ENCODE data around the gene ITPR2.

ITPR2 gene

GRCh38 chr12:26828280-26829073 lies 4.5 kb downstream of the ITPR2 start:
- peak overlapping the region; percentile 65 for H3K27ac ChIP-seq (ENCODE audit: low read depth, low read length, poor library complexity, severe bottlenecking)
- H3K36me3 ChIP-seq (ENCODE audit: insufficient read depth, low read length) = no peaks in the 10 kb centered on the region; the same call in 1 of the 2 replicates
- TF ChIP-seq, protein P1, sequence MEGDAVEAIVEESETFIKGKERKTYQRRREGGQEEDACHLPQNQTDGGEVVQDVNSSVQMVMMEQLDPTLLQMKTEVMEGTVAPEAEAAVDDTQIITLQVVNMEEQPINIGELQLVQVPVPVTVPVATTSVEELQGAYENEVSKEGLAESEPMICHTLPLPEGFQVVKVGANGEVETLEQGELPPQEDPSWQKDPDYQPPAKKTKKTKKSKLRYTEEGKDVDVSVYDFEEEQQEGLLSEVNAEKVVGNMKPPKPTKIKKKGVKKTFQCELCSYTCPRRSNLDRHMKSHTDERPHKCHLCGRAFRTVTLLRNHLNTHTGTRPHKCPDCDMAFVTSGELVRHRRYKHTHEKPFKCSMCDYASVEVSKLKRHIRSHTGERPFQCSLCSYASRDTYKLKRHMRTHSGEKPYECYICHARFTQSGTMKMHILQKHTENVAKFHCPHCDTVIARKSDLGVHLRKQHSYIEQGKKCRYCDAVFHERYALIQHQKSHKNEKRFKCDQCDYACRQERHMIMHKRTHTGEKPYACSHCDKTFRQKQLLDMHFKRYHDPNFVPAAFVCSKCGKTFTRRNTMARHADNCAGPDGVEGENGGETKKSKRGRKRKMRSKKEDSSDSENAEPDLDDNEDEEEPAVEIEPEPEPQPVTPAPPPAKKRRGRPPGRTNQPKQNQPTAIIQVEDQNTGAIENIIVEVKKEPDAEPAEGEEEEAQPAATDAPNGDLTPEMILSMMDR (IDR thresholded peaks at IDR 0.05; ENCODE audit: low read length) = no peak
- no peak for TF ChIP-seq EZH2 (IDR thresholded peaks at IDR 0.05; ENCODE audit: borderline replicate concordance, low read length)
- H3F3A ChIP-seq (ENCODE audit: insufficient read depth, low read length) = no peaks in the 10 kb centered on the region
- no peak overlapping the region for H2AFZ ChIP-seq (ENCODE audit: low read length)
- H3K4me1 ChIP-seq (ENCODE audit: insufficient read depth, low read length, severe bottlenecking) = peaks cover 63% of the 10 kb centered on the region
- no peaks in the 10 kb centered on the region for H3K27me3 ChIP-seq (ENCODE audit: insufficient read depth, low read length)
- H3K79me2 ChIP-seq (ENCODE audit: insufficient read depth, low read length) = peaks cover 81% of the 10 kb centered on the region
- peak overlapping the region; percentile 73 for H3K4me2 ChIP-seq (ENCODE audit: low read length)
- peak overlapping the region; percentile 50 for H3K4me3 ChIP-seq (ENCODE audit: low read depth, low read length, poor library complexity, severe bottlenecking)
- no peaks in the 10 kb centered on the region for H4K20me1 ChIP-seq (ENCODE audit: insufficient read depth, low read length)
- H3K9ac ChIP-seq (ENCODE audit: low read length) = peak overlapping the region; percentile 36; the same call in 1 of the 2 replicates
- no peaks in the 10 kb centered on the region for H3K9me2 ChIP-seq (ENCODE audit: low read depth, low read length)
- H3K9me3 ChIP-seq (ENCODE audit: low read length) = no peaks in the 10 kb centered on the region

DNA sequence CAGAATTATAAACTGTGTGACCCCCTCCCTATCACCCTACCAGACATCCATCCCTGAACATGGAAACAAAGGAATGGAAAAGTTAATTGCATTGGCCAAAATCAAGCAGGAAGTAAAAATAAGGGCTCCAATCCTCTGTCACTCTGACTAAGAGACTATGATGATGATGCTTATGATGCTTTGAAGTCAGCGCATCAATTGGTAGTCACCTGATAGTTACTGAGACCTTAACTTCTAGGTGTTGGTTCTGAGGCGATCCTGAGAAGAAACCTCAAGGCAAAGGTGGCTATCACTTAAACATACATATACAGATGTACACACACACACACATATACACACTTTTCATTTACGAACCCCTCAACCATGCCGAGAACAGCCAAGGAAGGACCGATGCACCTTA lies 6.6 kb downstream of the ITPR2 start:
- no peak overlapping the region for H3K4me2 ChIP-seq (ENCODE audit: low read length)
- TF ChIP-seq, protein P1 (IDR thresholded peaks at IDR 0.05; ENCODE audit: low read length) = no peak
- no peak for TF ChIP-seq EZH2 (IDR thresholded peaks at IDR 0.05; ENCODE audit: borderline replicate concordance, low read length)
- no peak overlapping the region for H3K9ac ChIP-seq (ENCODE audit: low read length)
- H3K4me3 ChIP-seq (ENCODE audit: low read depth, low read length, poor library complexity, severe bottlenecking) = no peak overlapping the region
- H3K9me2 ChIP-seq (ENCODE audit: low read depth, low read length) = no peaks in the 10 kb centered on the region
- peaks cover 96% of the 10 kb centered on the region for H3K79me2 ChIP-seq (ENCODE audit: insufficient read depth, low read length)
- no peaks in the 10 kb centered on the region for H3K27me3 ChIP-seq (ENCODE audit: insufficient read depth, low read length)
- no peaks in the 10 kb centered on the region; the same call in 1 of the 2 replicates for H3K36me3 ChIP-seq (ENCODE audit: insufficient read depth, low read length)
- H3F3A ChIP-seq (ENCODE audit: insufficient read depth, low read length) = no peaks in the 10 kb centered on the region
- no peaks in the 10 kb centered on the region for H4K20me1 ChIP-seq (ENCODE audit: insufficient read depth, low read length)
- H3K27ac ChIP-seq (ENCODE audit: low read depth, low read length, poor library complexity, severe bottlenecking) = peak overlapping the region; percentile 16
- H2AFZ ChIP-seq (ENCODE audit: low read length) = no peak overlapping the region
- no peaks in the 10 kb centered on the region for H3K9me3 ChIP-seq (ENCODE audit: low read length)
- H3K4me1 ChIP-seq (ENCODE audit: insufficient read depth, low read length, severe bottlenecking) = peaks cover 63% of the 10 kb centered on the region

- no peak overlapping the region for H2AFZ ChIP-seq (ENCODE audit: low read length)
- no peak overlapping the region for H3K9ac ChIP-seq (ENCODE audit: low read length)
- H3K9me2 ChIP-seq (ENCODE audit: low read depth, low read length) = no peaks in the 10 kb centered on the region
- TF ChIP-seq EZH2 (IDR thresholded peaks at IDR 0.05; ENCODE audit: borderline replicate concordance, low read length) = no peak
- TF ChIP-seq, protein P1 (IDR thresholded peaks at IDR 0.05; ENCODE audit: low read length) = no peak
- peak overlapping the region; percentile 2; the same call in 1 of the 2 replicates for H3K4me2 ChIP-seq (ENCODE audit: low read length)
- H3K36me3 ChIP-seq (ENCODE audit: insufficient read depth, low read length) = no peaks in the 10 kb centered on the region; the same call in 1 of the 2 replicates
- H3K27ac ChIP-seq (ENCODE audit: low read depth, low read length, poor library complexity, severe bottlenecking) = peak overlapping the region; percentile 57
- no peaks in the 10 kb centered on the region for H3K9me3 ChIP-seq (ENCODE audit: low read length)
- peaks cover 97% of the 10 kb centered on the region for H3K79me2 ChIP-seq (ENCODE audit: insufficient read depth, low read length)
- no peaks in the 10 kb centered on the region for H3K27me3 ChIP-seq (ENCODE audit: insufficient read depth, low read length)
- no peaks in the 10 kb centered on the region for H4K20me1 ChIP-seq (ENCODE audit: insufficient read depth, low read length)
- H3F3A ChIP-seq (ENCODE audit: insufficient read depth, low read length) = no peaks in the 10 kb centered on the region
- no peak overlapping the region for H3K4me3 ChIP-seq (ENCODE audit: low read depth, low read length, poor library complexity, severe bottlenecking)
- H3K4me1 ChIP-seq (ENCODE audit: insufficient read depth, low read length, severe bottlenecking) = peaks cover 55% of the 10 kb centered on the region
Observed at GRCh38 chr12:26825459-26826016, 7.5 kb downstream of the ITPR2 start.

All from OCI-LY1 (cell line).